Astrocyte of the spinal cord (primary cell): Measurements from ENCODE around the gene ATRNL1.

Source experiments
- DNase-seq: peaks from one replicate; pipeline ENCODE4 v3.0.0; 2011; ENCODE audit warnings: low read depth, low spot score
- H3K4me3 ChIP-seq: 2 replicates; pipeline ENCODE4 v1.5.1; 2011; ENCODE audit warnings: low read depth, mild to moderate bottlenecking, low read length, moderate library complexity
- CTCF ChIP-seq: IDR thresholded peaks from 2 replicates; pipeline ENCODE4 v1.5.1; 2012; ENCODE audit warnings: low read depth, mild to moderate bottlenecking, low read length, inconsistent platforms
- in situ Hi-C: cut with HindIII; loops from 2 replicates; pipeline ENCODE4 v1.10.0; 2017; ENCODE audit warnings: low sequenced_read_pairs

The ATRNL1 gene

GRCh38 chr10:115665549-115665948, 572.4 kb downstream of the ATRNL1 start:
- H3K4me3 ChIP-seq = no peak overlapping the region
- in situ Hi-C loops = no loop called here
- no peak for TF ChIP-seq CTCF
- no peak for DNase-seq

GRCh38 chr10:115674496-115674895, 581.3 kb downstream of the ATRNL1 start:
- H3K4me3 ChIP-seq = no peak overlapping the region
- no peak for TF ChIP-seq CTCF
- in situ Hi-C loops = no loop called here
- DNase-seq = no peak

GRCh38 chr10:115696747-115697146, 603.6 kb downstream of the ATRNL1 start:
- in situ Hi-C loops = no loop called here
- TF ChIP-seq CTCF = no peak
- no peak for DNase-seq
- H3K4me3 ChIP-seq = no peak overlapping the region

- in situ Hi-C loops = no loop called here
- peak; percentile 1 for DNase-seq
- TF ChIP-seq CTCF = no peak
- H3K4me3 ChIP-seq = no peak overlapping the region
Measured at GRCh38 chr10:115706026-115706425, 612.9 kb downstream of the ATRNL1 start.

- in situ Hi-C loops = no loop called here
Measured at GRCh38 chr10:115706488-115707076, 613.4 kb downstream of the ATRNL1 start.

GRCh38 chr10:115710136-115710535, 617.0 kb downstream of the ATRNL1 start:
- H3K4me3 ChIP-seq = no peak overlapping the region
- in situ Hi-C loops = no loop called here
- DNase-seq = no peak
- no peak for TF ChIP-seq CTCF

More at GRCh38 chr10:115706488-115707076, 613.4 kb downstream of the ATRNL1 start:
- no peak overlapping the region for H3K4me3 ChIP-seq
- peak; percentile 52 for DNase-seq
- peak; percentile 52 for TF ChIP-seq CTCF
